ENCODE results near the gene PPRC1. TPM values are rescaled to one million over a fixed set of nuclear protein-coding genes. Genes with fewer than 3 reads are reported as not detected.

The PPRC1 gene
- total and polyA plus RNA-seq, 2 donors (not counting 3 experiments of a cell fraction or from before 2014, with no cell fraction given): 27.0 to 49.9 TPM

- no peaks in the 10 kb centered on the region for H3K9me1 ChIP-seq (replicated peaks; ENCODE audit: control insufficient read depth, extremely low read depth, insufficient read depth, low read length)
- H3K36me3 ChIP-seq (ENCODE audit: control insufficient read depth in 2 of 2, extremely low read depth in 1 of 2, insufficient read depth in 2 of 2, low read length in 2 of 2): no peaks in the 10 kb centered on the region
- no peak overlapping the region for H3K4me2 ChIP-seq (ENCODE audit: insufficient read depth, low read length)
- no peak overlapping the region for H3K27ac ChIP-seq (ENCODE audit: insufficient read depth, low read depth, low read length)
- H3K4me1 ChIP-seq (ENCODE audit: control insufficient read depth, extremely low read depth, insufficient read depth, low read length): no peaks in the 10 kb centered on the region
- ChIA-PET CTCF (interaction anchor here (0.6 to 1.8 kb wide), 4 partner anchors 11 to 248 kb away, joined by 3 to 9 read pairs (median 4); no protein-coding TSS in a partner anchor), POLR2A (interaction anchor here (0.7 kb wide), 1 partner anchor 37 kb away, joined by 10 read pairs; no protein-coding TSS in a partner anchor)
- no peaks in the 10 kb centered on the region for H3K27me3 ChIP-seq (ENCODE audit: control insufficient read depth in 2 of 2, insufficient read depth in 2 of 2, low read length in 2 of 2)
- FAIRE-seq (no peak), DNase-seq (ENCODE audit: low read depth, low spot score) (no peak)
- H3K9ac ChIP-seq (replicated peaks; ENCODE audit: extremely low read depth, insufficient read depth, low read length): no peak overlapping the region
- no peak overlapping the region for H3K4me3 ChIP-seq (replicated peaks in 1 of 3; ENCODE audit: insufficient read depth in 1 of 3, low read depth in 1 of 3, low read length in 3 of 3)
- H3K9me3 ChIP-seq (replicated peaks; ENCODE audit: control insufficient read depth, insufficient read depth, low read length): no peaks in the 10 kb centered on the region
- no peak overlapping the region for H2AFZ ChIP-seq (ENCODE audit: low read depth, low read length)
- BruUV-seq (replicated peaks): no TSS peak
- dilution Hi-C loops (cut with MboI; ENCODE audit: extremely low pct_ligation_motif_present, low sequenced_read_pairs) (no loop called here), intact Hi-C loops (cut with micrococcal nuclease) (no loop called here)
- no peaks in the 10 kb centered on the region for H4K20me1 ChIP-seq (replicated peaks; ENCODE audit: control insufficient read depth, extremely low read depth, insufficient read depth, low read length)
- TF ChIP-seq EZH2 (IDR thresholded peaks at IDR 0.05; ENCODE audit: borderline replicate concordance, low read depth, low read length, severe bottlenecking) (no peak), POLR2AphosphoS5 (IDR thresholded peaks at IDR 0.05; ENCODE audit: insufficient read depth, low read depth, low read length) (no peak), GATA2 (IDR thresholded peaks at IDR 0.05; ENCODE audit: insufficient read depth, insufficient read length, low read depth, low read length) (no peak), MAX (IDR thresholded peaks at IDR 0.05; ENCODE audit: insufficient read depth, insufficient read length) (no peak), CTCF (IDR thresholded peaks at IDR 0.05; ENCODE audit: extremely low read depth in 1 of 2, insufficient read depth in 1 of 2, low read depth in 1 of 2, low read length in 2 of 2) (no peak), POLR2A (IDR thresholded peaks at IDR 0.05; ENCODE audit: low read depth, low read length) (no peak), FOS (IDR thresholded peaks at IDR 0.05; ENCODE audit: borderline replicate concordance, insufficient read depth, low read length) (no peak)
- H3K79me2 ChIP-seq (ENCODE audit: control insufficient read depth, insufficient read depth, low read length): no peaks in the 10 kb centered on the region
These were observed 49.3 kb upstream of the PPRC1 start for GRCh38 chr10:102083541-102083940.

Data from endothelial cell of umbilical vein (primary cell).